GM12864 (cell line): ENCODE results near the gene XDH.

Experiments used
- DNase-seq: peaks from one replicate; pipeline ENCODE4 v3.0.0-alpha.2; 2011; ENCODE audit warnings: low read depth
- H3K4me3 ChIP-seq: 2 replicates; pipeline ENCODE4 v1.5.1; 2011; ENCODE audit warnings: mild to moderate bottlenecking, low read depth, low read length, control low read depth
- CTCF ChIP-seq: IDR thresholded peaks from 2 replicates; pipeline ENCODE4 v1.5.1; 2011; ENCODE audit warnings: low read depth, mild to moderate bottlenecking, moderate library complexity, low read length, control low read depth, inconsistent platforms; ENCODE audit errors: missing control alignments

Gene XDH

GRCh38 chr2:31318361-31319336, 95.9 kb downstream of the XDH start:
- no peak for DNase-seq
- no peak overlapping the region for H3K4me3 ChIP-seq
- no peak for TF ChIP-seq CTCF

- H3K4me3 ChIP-seq: no peak overlapping the region
- no peak for TF ChIP-seq CTCF
- DNase-seq: no peak
Observed at GRCh38 chr2:31317396-31317795, 97.1 kb downstream of the XDH start.

GRCh38 chr2:31314761-31315160, 99.8 kb downstream of the XDH start:
- TF ChIP-seq CTCF: no peak
- DNase-seq: no peak
- no peak overlapping the region for H3K4me3 ChIP-seq

GRCh38 chr2:31312898-31313297, 101.6 kb downstream of the XDH start:
- DNase-seq: no peak
- no peak overlapping the region for H3K4me3 ChIP-seq
- TF ChIP-seq CTCF: no peak

- H3K4me3 ChIP-seq: no peak overlapping the region
- no peak for TF ChIP-seq CTCF
- DNase-seq: no peak
Observed at GRCh38 chr2:31304816-31305215, 109.7 kb downstream of the XDH start.

GRCh38 chr2:31302940-31303563, 111.5 kb downstream of the XDH start:
- DNase-seq: no peak
- H3K4me3 ChIP-seq: no peak overlapping the region
- TF ChIP-seq CTCF: no peak
